A673 (cell line): ENCODE measurements around the gene GPR156. TPM values are rescaled to one million over a fixed set of nuclear protein-coding genes. Genes with fewer than 3 reads are reported as not detected.

ENCODE experiments used
- BruUV-seq: library from RNA; stranded (reverse); fragments of 400-500 nt; replicated peaks from 2 replicates; lab custom pipeline; 2021; lab: Mats Ljungman, UMichigan
- CTCF ChIA-PET: fragments of 300-600 bp; sonication (Branson Sonifier 250); formaldehyde crosslinking; loops from one replicate; lab custom pipeline; 2022; ENCODE audit warnings: antibody characterized with exemption; lab: Charles Lee
- POLR2A ChIA-PET: fragments of 300-600 bp; sonication (Branson Sonifier 250); formaldehyde crosslinking; loops from one replicate; lab custom pipeline; 2022; ENCODE audit warnings: antibody characterized with exemption; ENCODE audit not compliant: low non-redundant PET; lab: Charles Lee
- DNase-seq: peaks from one replicate; pipeline ENCODE4 v3.0.0-alpha.2; 2015; ENCODE audit warnings: low spot score
- H3K27ac ChIP-seq: fragments of 200-600 bp; sonication (generic); 2 replicates; pipeline ENCODE4 v1.5.1; 2016; ENCODE audit warnings: mixed run types, low read depth, mild to moderate bottlenecking, mixed read lengths, antibody characterized with exemption, low read length; ENCODE audit not compliant: poor library complexity, severe bottlenecking
- H3K27me3 ChIP-seq: fragments of 200-600 bp; sonication (generic); replicated peaks from 2 replicates; pipeline ENCODE4 v1.6.1; 2017; ENCODE audit warnings: mixed run types, low read depth, mild to moderate bottlenecking, mixed read lengths, antibody characterized with exemption, low read length; ENCODE audit not compliant: insufficient read depth, poor library complexity
- H3K36me3 ChIP-seq: fragments of 200-600 bp; sonication (generic); 2 replicates; pipeline ENCODE4 v1.6.1; 2016; ENCODE audit warnings: mixed run types, mild to moderate bottlenecking, mixed read lengths, antibody characterized with exemption, low read length; ENCODE audit not compliant: insufficient read depth, poor library complexity, severe bottlenecking
- H3K4me1 ChIP-seq: fragments of 200-600 bp; sonication (generic); 2 replicates; pipeline ENCODE4 v1.6.1; 2017; ENCODE audit warnings: mixed run types, mild to moderate bottlenecking, mixed read lengths, antibody characterized with exemption, low read length; ENCODE audit not compliant: insufficient read depth, poor library complexity, severe bottlenecking
- H3K4me3 ChIP-seq: fragments of 200-600 bp; sonication (generic); 2 replicates; pipeline ENCODE4 v1.5.1; 2016; ENCODE audit warnings: low read depth, mixed run types, mild to moderate bottlenecking, mixed read lengths, low read length; ENCODE audit not compliant: poor library complexity, severe bottlenecking
- H3K9me3 ChIP-seq: fragments of 200-600 bp; sonication (generic); 2 replicates; pipeline ENCODE4 v1.6.1; 2016; ENCODE audit warnings: mixed run types, low read depth, mild to moderate bottlenecking, mixed read lengths, antibody characterized with exemption, low read length; ENCODE audit not compliant: poor library complexity, severe bottlenecking
- EZH2 ChIP-seq: fragments of 200-600 bp; sonication (generic); IDR thresholded peaks from 2 replicates; pipeline ENCODE4 v1.6.1; 2017; ENCODE audit warnings: borderline replicate concordance, low read depth, mild to moderate bottlenecking, mixed read lengths, antibody characterized with exemption, low read length; ENCODE audit not compliant: poor library complexity, severe bottlenecking
- intact Hi-C: fragments of 100-400 bp; cut with micrococcal nuclease; formaldehyde crosslinking; loops from one replicate; pipeline ENCODE4 v1.10.0; 2022; ENCODE audit not compliant: unreplicated experiment
- total RNA-seq: library from RNA; stranded (reverse); gene quantifications from 2 replicates; pipeline ENCODE4 v1.2.3, GENCODE V29; 2021
- TF ChIP-seq, protein P1 (sequence below): fragments of 300-800, 200-600 bp; sonication (generic); conservative IDR thresholded peaks from 2 replicates; pipeline ENCODE4 v1.5.1; 2017; ENCODE audit warnings: low read depth, mild to moderate bottlenecking, antibody characterized with exemption, low read length, moderate library complexity, mixed read lengths

GPR156 gene
- total RNA-seq, 1 experiment from 2014 or later, result 0.62 TPM

DNA sequence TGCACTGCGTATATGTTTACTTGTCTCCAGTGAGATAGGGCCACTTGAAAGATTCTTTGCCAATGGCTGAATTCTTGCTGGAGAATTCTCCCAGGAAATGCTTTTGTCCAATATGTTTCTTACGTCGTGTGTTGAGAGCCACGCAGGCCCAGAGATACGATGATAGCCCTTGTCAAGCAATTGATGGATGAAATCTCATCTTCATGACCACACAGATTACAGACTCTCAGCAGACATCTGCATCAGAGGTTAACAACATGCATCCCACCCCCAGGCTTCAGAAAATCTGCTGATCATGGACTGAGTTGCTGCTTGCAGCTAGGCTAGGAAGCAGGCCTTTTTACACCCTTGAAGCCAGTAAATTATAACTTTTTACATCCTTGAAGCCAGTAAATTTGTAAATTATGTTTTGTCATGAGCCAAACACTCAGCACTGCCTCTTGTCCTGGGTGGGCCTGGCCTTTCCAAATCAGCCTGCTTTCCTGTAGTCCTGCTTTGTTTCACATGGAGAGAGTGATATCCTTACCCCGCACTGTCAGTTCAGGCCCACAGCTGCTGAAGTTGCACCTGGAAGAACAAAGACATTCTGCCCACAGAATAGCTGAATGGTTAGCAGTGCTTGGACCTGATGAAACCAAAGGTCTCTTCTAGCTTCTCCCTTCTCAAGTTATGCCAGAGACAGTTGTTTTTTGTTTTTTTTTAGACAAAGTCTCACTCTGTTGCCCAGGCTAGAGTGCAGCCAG, 84.4 kb downstream of the GPR156 start:
- peaks cover 27% of the 10 kb centered on the region for H3K4me1 ChIP-seq
- DNase-seq, result no peak
- H3K27ac ChIP-seq, result no peak overlapping the region
- intact Hi-C loops, result no loop called here
- H3K9me3 ChIP-seq, result no peaks in the 10 kb centered on the region
- TF ChIP-seq, protein P1, sequence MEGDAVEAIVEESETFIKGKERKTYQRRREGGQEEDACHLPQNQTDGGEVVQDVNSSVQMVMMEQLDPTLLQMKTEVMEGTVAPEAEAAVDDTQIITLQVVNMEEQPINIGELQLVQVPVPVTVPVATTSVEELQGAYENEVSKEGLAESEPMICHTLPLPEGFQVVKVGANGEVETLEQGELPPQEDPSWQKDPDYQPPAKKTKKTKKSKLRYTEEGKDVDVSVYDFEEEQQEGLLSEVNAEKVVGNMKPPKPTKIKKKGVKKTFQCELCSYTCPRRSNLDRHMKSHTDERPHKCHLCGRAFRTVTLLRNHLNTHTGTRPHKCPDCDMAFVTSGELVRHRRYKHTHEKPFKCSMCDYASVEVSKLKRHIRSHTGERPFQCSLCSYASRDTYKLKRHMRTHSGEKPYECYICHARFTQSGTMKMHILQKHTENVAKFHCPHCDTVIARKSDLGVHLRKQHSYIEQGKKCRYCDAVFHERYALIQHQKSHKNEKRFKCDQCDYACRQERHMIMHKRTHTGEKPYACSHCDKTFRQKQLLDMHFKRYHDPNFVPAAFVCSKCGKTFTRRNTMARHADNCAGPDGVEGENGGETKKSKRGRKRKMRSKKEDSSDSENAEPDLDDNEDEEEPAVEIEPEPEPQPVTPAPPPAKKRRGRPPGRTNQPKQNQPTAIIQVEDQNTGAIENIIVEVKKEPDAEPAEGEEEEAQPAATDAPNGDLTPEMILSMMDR, result no peak
- TF ChIP-seq EZH2, result no peak
- H3K36me3 ChIP-seq, result no peaks in the 10 kb centered on the region
- CTCF ChIA-PET, result no interaction called here
- BruUV-seq, result no TSS peak
- H3K4me3 ChIP-seq, result no peak overlapping the region
- POLR2A ChIA-PET, result no interaction called here
- H3K27me3 ChIP-seq, result no peaks in the 10 kb centered on the region

DNA sequence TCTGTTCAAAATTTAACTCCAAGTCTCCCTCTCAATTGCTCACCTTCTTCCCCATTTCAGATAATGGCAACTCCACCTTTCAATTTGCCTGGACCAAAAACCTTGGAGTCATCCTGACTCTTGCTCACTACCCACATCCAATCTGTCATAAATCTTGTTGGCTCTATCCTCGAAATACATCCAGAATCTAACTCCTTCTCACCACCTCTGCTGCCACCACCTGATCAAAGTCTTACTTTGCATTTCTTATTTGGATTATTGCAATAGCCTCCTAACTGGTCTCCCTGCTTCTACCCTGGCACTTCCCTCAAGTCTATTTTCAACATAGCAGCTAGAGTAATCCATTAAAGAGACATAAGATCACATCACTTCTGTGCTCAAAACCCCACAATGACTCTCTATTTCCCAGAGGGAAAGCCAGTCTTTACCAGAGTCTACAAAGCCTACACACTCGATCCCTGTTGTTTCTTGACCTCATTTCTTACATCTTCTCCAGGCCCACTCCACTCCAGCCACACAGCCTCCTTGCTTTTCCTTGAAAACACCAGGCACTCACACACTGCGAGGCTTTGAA, 86.6 kb downstream of the GPR156 start:
- H3K4me3 ChIP-seq, result no peak overlapping the region
- H3K27ac ChIP-seq, result no peak overlapping the region
- no peaks in the 10 kb centered on the region for H3K9me3 ChIP-seq
- H3K4me1 ChIP-seq, result peaks cover 21% of the 10 kb centered on the region
- intact Hi-C loops, result loop anchor here (5.0 kb wide), 1 partner anchor 306 kb away; no protein-coding TSS in a partner anchor
- no peaks in the 10 kb centered on the region for H3K27me3 ChIP-seq
- no peaks in the 10 kb centered on the region for H3K36me3 ChIP-seq
- POLR2A ChIA-PET, result no interaction called here
- CTCF ChIA-PET, result no interaction called here
- BruUV-seq, result no TSS peak
- peak; percentile 53 for DNase-seq
- TF ChIP-seq EZH2, result no peak
- TF ChIP-seq, protein P1, result peak; percentile 41; the same call in 1 of the 2 replicates

DNA sequence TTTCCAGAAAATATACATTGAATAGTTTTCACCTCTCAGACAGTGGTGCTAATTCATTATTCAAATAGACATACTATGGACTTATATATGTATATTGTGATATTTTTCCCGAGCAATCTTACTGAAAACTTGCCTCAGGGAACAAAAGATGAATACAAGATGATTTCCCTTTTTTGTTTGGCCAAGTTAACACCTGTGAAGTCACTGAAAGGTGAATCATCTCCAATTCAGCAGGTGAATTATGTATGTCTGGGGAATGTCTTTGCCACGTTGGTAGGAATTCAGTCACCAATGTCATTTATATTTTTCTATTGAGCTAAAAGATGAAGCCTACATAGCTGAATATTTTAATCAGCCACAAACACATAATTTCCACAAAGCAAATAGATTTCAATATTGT, 88.2 kb downstream of the GPR156 start:
- no peaks in the 10 kb centered on the region for H3K9me3 ChIP-seq
- H3K36me3 ChIP-seq, result no peaks in the 10 kb centered on the region
- no peak overlapping the region for H3K27ac ChIP-seq
- H3K27me3 ChIP-seq, result no peaks in the 10 kb centered on the region
- H3K4me1 ChIP-seq, result peaks cover 5% of the 10 kb centered on the region
- H3K4me3 ChIP-seq, result no peak overlapping the region
- ChIA-PET CTCF (no interaction called here), POLR2A (no interaction called here)
- intact Hi-C loops, result loop anchor here (5.0 kb wide), 1 partner anchor 305 kb away; no protein-coding TSS in a partner anchor
- TF ChIP-seq EZH2, result no peak
- TF ChIP-seq, protein P1, result no peak
- DNase-seq, result no peak
- no TSS peak for BruUV-seq
